Measurements from ENCODE around the gene EDEM2. TPM values are rescaled to one million over a fixed set of nuclear protein-coding genes. Genes with fewer than 3 reads are reported as not detected.
"Not testable (repeated sequence)": the region's sequence is repeated elsewhere in the genome, so short reads cannot be mapped to it uniquely, and the experiment has no call there.

The EDEM2 gene, protein sequence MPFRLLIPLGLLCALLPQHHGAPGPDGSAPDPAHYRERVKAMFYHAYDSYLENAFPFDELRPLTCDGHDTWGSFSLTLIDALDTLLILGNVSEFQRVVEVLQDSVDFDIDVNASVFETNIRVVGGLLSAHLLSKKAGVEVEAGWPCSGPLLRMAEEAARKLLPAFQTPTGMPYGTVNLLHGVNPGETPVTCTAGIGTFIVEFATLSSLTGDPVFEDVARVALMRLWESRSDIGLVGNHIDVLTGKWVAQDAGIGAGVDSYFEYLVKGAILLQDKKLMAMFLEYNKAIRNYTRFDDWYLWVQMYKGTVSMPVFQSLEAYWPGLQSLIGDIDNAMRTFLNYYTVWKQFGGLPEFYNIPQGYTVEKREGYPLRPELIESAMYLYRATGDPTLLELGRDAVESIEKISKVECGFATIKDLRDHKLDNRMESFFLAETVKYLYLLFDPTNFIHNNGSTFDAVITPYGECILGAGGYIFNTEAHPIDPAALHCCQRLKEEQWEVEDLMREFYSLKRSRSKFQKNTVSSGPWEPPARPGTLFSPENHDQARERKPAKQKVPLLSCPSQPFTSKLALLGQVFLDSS
- 28.4 and 29.0 TPM in 2 replicates for total RNA-seq

DNA sequence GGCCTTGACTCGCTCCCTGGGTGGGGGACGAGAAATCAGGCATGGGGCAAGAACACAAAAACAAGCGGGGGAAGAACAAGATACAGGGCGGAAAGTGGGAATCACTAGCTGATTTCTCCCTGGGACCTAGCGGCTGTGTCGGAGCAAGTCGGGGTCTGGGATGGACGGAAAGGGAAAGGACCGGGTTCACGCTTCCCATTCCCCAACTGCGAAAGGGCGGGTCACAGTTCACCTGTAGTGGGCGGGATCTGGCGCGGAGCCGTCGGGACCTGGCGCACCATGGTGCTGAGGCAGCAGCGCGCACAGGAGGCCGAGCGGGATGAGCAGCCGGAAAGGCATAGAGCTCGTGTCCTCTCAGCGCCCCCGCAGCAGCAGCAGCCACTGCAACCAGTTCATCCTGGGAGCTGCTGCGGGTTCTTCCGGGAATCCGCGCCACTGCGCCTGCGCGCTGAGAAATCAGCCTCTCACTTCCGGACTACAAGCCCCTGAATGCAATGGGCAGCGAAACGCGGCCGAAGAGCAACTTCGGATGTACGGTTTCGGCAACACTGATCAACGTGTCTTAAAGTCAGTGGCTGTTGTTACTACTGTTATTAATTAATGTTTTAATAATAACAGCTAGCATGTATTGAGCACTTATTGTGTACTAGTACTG, at the start of gene EDEM2:
EDEM2 (minus strand) TSS at position 417 of the 655 bp plus-strand sequence; CDS start at position 339, 78 bp downstream.
- intact Hi-C loops (cut with micrococcal nuclease): loop anchor here (2.0 kb wide), 3 partner anchors 54 to 272 kb away; partner anchors contain the start of gene TRPC4AP

DNA sequence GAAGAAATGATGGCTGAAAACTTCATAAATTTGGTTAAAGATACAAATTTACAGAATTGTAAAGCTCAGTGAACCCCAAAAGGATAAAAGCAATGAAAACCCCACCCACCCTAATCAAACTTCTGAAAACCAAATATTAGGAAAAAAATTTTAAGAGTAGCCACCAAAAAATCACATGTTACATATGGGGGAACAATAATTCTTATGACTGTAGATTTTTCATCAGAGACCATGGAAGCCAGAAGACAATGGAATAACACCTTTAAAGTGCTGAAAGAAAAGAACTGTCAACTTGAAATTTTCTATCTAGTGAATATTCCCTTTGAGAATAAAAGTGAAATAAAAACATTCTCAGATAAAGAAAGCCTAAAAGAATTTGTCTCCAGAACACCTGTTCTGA, 49.2 kb upstream of the EDEM2 start:
- intact Hi-C loops (cut with micrococcal nuclease): no loop called here

DNA sequence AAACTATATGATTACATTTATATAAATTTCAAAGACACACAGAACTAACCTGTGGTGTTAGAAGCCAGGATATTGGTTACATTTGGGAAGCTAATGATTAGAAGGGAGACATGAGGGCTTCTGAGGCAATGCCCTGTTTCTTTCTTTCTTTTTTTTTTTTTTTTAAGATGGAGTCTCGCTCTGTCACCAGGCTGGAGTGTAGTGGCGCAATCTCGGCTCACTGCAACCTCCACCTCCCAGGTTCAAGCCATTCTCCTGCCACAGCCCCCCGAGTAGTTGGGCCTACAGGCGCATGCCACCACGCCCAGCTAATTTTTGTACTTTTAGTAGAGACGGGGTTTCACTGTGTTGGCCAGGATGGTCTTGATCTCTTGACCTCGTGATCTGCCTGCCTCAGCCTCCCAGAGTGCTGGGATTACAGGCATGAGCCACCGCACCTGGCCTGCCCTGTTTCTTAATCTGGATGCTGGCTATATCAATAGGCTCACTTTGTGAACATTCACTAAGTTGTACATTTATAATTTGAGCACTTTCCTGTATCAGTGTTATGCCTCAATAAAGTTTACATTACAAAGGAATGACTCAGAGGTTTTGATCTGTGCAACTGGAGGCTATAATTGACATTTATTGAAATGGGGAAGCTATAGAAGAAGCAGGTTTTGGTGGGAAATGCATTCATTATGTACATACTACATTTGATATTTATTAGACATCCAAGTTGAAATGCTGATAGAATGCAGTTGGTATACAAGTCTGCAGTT, 46.1 kb upstream of the EDEM2 start:
- intact Hi-C loops (cut with micrococcal nuclease): not testable (repeated sequence)

DNA sequence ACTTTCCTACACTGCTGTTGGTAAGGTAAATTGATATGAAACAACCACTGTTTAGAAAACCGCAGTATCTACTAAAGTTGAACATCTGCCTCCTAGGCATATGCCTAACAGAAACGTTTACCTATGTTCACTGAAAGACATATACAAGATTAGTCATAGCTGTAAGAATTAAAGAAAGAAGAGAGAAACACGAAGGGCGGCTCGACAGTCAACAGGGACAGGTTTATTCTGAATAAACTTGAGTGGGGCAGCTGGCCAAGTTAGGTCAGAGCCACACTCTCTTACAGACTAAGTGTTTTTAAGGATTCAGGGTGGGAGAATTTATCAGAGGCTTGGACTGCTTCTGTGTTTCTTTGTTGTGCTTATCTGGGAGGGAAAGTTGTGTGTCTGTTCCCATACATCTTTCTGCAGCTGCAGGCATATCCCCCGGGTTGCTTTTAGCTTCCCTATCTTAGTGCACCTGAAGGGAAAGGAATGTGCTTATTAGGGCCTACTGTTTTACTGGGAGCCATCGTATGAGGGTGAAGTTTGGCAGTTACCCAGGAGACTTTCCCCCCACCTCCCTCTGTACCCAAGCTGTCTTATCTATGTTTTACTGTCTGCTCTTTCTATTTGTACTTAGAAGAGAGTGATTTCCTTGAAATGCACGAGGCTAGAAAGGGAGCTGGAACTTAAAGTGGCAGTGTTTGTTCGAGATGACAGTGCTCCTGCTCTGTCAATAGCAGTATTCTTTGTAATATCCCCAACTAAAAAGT, 45.2 kb upstream of the EDEM2 start:
- intact Hi-C loops (cut with micrococcal nuclease): no loop called here

DNA sequence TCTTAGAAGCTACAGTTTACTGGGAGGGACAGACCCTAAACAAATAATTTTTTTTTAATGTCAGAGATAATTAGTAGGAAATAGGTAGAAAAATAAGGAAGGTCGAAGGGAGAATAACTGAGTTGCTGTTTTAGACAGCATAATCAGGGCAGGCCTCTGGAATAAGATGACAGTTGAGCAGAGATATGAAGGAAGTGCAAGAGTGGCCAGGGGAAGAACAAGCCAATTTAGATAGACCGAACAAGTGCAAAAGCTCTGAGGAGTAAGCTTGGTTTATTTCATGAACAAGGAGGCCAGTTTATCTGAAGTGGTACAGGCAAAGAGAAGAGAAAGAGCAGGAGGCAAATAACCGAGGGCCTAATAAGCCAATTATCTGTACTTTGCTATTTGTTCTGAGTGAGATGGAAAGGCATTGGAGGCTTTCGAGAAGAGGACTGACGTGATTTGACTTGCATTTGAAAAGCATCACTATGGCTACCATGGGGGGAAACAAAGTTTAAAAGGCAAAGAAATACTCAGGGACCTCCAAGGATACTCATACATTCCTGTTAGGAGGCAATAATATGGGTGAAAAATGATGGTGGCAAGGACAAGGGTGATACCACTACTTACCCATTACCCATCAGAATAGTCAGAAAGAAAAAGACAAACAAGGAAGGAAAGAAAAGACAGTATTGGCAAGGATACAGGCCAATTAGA, 44.4 kb upstream of the EDEM2 start:
- intact Hi-C loops (cut with micrococcal nuclease): no loop called here

DNA sequence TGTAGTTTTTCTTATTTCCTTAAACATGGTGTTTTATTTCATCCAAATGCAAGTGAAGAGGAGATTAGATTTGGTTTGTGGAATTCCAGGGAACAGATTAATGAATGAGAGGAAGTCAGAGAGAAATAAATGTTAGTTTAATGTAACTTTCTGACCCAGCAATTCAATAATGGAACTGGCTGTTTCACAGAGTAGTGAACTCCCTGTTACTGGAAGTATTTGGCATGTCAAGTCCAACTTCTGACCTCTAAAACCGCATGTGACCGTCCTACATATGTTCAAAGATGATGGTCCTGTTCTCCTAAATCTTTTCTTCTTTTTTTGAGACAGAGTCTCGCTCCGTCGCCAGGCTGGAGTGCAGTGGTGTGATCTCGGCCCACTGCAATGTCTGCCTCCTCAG, 43.4 kb upstream of the EDEM2 start:
- intact Hi-C loops (cut with micrococcal nuclease): no loop called here

DNA sequence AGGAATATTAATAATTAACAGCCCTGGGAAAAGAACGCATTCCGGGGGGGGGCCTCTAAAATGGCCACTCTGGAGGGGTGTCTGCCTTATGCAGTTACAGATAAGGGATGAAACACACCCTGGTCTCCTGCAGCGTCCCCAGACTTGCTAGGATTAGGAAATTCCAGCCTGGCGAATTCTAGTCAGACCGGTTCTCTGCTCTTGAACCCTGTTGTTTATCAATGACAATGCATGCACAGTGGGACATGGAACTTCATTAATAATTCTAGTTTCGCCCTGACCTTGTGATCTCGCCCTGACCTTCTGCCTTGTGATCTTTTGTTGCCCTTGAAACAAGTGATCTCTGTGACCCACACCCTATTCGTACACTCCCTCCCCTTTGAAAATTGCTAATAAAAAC, 42.1 kb upstream of the EDEM2 start:
- intact Hi-C loops (cut with micrococcal nuclease): not testable (repeated sequence)

DNA sequence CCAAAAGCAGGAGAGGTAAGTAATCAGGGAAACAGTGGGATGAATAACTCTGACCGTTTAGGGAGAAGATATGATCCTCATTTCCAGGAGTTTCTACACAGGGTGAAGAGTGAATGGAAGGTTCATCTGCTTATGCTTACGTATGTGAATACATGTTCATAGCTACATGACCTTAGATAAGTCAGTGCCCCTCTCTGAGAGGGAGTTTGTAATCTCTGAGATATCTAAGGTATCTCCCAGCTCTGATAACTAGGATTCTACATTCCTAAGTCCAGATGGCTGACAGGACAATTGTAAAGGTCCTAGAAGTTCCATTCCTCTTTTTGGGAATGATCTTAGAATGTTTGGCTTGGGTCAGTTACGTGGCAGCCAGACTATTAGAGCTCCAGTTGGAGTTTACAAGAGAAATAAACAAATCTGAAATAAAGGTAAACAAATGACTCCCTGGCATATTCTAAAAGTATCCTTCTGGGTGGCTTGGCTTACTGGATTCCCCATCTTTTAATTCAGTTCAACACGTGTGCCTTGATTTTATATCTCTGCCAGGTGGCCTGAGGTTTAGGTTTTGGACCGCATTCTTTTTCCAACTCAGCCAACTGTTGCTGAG, 40.6 kb upstream of the EDEM2 start:
- intact Hi-C loops (cut with micrococcal nuclease): no loop called here

DNA sequence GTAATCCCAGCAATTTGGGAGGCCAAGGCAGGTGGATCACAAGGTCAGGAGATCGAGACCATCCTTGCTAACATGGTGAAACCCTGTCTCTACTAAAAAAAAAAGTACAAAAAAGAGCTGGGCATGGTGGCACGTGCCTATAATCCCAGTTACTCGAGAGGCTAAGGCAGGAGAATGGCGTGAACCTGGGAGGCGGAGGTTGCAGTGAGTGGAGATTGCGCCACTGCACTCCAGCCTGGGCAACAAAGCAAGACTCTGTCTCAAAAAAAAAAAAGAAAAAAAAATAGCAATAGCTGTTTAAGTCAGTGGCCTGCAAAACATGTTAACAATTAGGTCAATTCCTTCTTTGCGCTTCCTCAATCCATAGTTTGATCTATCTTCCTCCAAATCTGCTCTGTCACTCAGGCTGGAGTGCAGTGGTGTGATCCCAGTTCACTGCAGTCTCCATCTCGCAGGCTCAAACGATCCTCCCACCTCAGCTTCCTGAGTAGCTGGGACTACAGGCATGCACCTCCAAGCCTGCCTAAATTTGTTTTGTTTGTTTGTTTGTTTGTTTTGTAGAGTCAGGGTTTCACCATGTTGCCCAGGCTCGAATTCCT, 39.7 kb upstream of the EDEM2 start:
- intact Hi-C loops (cut with micrococcal nuclease): not testable (repeated sequence)

DNA sequence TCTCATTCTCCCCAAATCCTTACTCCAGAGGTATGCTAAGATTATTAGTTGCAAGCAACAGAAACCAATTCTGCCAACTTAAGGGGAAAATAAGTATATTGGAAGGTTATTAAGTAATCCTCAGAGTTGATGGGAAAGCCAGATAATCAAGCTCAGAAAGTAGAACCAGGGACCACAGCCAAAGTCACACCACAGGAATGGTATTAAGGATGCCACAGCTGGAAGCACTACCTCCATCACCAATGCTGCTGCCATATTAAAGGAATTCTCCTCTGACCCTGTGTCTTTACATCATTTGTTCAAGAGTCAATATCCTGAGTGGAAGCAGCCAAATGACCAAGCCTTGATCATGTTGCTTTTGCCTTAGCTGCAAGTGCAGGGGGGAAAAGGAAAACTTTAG, 34.6 kb upstream of the EDEM2 start:
- intact Hi-C loops (cut with micrococcal nuclease): no loop called here

DNA sequence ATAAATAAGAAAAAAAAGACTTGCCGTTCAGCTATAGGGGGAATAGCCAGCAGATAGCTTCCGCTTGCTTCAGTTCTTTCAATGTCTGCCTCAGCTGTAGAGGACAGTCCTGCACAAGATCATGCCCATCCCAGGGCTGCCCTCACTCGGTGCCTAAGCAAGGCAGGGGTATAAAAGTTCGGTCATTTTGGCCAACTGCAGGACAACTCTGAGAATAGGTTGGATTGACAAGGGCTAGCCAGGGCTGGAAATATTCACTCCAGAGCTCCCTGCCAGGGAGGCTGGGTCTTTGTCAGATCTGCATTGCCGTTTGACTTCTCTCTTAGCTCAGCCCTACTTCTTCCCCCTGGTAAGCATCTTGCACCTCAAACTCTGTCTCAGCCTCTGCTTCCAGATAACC, 33.1 kb upstream of the EDEM2 start:
- intact Hi-C loops (cut with micrococcal nuclease): no loop called here

DNA sequence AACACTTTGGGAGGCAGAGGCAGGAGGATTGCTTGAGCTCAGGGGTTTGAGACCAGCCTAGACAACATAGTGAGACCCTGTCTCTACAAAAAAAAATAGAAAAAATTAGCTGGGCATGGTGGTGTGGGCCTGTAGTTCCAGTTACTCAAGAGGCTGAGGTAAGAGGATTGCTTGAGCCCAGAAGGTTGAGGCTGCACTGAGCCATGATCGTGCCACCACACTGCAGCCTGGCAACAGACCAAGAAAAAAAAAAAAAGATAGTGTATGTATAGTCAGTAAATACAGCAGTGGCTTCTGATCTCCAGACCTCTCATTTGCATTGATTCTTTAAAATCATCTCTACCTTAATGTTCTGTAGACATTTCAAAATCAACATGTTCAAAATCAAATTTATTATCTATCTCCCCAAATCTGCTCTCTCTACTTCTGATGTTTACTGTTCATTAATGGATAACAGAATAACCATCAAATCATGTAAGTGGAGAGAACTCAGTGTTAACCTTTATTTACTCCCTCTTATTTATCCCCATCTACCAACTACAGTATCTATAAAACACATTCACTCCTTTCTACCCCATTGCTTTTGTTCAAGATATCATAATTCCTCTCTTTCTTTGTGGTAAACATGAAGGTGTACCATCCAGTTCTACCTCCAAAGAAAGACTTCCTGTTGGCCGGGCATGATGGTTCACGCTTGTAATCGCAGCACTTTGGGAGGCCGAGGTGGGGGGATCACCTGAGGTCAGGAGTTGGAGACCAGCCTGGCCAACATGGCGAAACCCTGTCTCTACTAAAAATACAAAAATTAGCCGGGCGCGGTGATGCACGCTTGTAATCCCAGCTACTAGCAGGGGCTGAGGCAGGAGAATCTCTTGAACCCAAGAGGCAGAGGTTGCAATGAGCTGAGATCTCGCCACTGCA, 32.4 kb upstream of the EDEM2 start:
- intact Hi-C loops (cut with micrococcal nuclease): no loop called here

DNA sequence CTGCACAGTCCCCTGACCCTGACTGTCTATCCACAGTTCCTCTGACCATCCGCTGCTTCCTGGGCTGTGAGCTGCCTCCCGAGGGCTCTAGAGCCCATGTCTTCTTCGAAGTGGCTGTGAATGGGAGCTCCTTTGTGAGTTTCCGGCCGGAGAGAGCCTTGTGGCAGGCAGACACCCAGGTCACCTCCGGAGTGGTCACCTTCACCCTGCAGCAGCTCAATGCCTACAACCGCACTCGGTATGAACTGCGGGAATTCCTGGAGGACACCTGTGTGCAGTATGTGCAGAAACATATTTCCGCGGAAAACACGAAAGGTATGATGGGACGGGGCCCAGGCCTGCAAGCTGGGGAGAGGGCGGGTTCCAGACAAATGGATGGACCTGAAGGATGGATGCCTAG, 29.0 kb upstream of the EDEM2 start:
- intact Hi-C loops (cut with micrococcal nuclease): no loop called here

DNA sequence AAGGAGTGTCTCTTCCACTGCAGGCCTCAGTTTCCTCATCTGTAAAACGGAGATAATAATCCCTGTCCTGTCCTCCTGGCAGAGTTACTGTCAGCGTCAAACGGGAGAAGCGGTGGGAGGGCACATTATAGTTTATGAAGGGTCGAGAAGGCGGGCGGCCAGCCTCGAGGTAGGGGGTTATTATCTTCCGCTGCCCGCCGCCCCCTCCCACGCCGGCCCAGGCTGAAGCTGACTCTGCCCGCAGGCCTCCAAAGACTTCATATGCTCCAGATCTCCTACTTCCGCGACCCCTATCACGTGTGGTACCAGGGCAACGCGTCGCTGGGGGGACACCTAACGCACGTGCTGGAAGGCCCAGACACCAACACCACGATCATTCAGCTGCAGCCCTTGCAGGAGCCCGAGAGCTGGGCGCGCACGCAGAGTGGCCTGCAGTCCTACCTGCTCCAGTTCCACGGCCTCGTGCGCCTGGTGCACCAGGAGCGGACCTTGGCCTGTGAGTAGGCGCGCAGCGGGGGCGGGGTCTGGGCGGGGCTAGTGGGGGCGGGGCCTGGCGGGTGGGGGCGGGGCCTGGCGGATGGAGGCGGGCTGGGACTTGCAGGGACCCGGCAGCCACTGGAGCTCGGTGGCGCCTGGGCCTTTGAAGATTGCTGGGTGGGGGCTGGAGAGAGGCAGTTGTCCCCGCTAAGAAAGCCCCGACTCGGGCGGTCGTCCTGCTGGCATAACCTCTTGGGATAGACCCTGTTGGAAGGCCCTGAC, 27.5 kb upstream of the EDEM2 start:
- intact Hi-C loops (cut with micrococcal nuclease): no loop called here

DNA sequence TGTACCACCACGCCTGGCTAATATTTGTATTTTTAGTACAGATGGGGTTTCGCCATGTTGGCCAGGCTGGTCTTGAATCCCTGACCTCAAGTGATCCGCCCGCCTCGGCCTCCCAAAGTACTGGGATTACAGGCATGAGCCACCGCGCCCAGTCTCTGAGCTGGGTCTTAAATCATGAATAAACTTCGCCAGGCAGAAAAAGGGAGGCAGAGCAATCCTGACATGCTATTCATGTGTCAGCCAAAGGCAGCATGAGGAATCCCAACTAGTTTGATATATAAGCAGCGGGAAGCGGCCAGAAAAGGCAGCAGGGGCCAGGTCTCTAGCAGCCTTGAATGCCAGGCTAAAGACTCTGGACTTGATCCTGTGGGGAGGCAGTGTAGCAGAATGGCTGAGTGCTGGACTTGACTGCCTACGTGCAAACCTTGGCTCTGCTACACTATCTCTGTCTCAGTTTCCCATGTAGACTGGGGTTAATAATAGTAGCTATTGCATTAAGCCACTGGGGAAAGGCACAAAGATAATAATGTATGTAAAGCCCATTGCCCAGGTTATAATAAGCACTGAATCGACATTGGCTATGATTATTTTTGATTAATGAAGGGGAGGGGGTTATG, 26.5 kb upstream of the EDEM2 start:
- intact Hi-C loops (cut with micrococcal nuclease): no loop called here

DNA sequence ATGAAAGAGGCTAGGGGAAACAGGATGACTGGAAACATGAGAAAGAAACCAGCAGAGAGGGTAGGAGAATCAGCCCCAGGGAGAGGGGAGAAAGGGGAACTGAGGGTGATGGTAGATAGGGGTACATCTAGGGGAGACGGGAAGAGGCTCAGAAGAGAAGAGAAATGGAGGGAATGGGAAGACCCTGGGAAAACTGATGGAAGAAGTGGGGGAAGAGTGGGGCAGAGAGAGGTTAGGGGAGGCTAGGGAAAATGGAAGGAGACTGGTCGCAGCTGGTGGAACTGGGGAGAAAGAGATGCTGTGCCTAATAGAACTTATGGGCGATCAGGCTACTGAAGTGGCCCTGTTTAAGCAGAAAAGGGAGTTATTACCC, 25.3 kb upstream of the EDEM2 start:
- intact Hi-C loops (cut with micrococcal nuclease): no loop called here

DNA sequence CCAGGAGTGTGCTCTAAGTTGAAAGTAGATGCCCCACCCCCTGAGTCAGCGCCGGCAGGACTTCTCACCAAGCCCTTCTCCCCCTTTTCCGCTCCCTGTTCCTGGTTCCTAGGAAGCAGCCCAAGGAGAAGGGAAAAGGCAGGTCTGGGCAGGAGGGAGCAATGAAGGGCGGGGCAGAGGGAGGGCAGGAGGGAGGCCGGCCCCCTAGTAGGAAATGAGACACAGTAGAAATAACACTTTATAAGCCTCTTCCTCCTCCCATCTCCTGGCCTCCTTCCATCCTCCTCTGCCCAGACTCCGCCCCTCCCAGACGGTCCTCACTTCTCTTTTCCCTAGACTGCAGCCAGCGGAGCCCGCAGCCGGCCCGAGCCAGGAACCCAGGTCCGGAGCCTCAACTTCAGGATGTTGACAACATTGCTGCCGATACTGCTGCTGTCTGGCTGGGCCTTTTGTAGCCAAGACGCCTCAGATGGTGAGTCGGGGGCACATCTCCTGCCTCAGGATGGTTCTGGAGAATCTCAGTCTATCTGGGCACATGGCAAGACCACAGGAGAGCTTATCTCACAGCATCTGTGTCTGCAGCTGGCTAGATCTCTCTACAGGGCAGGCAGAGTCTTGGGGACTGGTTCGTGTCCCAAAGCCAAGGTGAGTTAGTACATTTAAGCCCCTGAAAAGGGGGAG, 24.8 kb upstream of the EDEM2 start, which contains the start of gene PROCR:
PROCR (plus strand) TSS at position 320 of the 681 bp plus-strand sequence; CDS start at position 403, 83 bp downstream.
- intact Hi-C loops (cut with micrococcal nuclease): no loop called here

All from T-helper 2 cell treated with Interferon-gamma antibody and Interleukin-4, amounts not matched to agents 100 ng/mL and 5 ng/mL, for 36 hours (primary cell).